HG03558 (cell line): Measurements from ENCODE around the gene ACOT7.

Experiments
- ATAC-seq: cut with Tn5 transposase; IDR thresholded peaks from one replicate; pipeline ENCODE4 v1.9.1; 2021; ENCODE audit warnings: moderate number of reproducible peaks; ENCODE audit not compliant: unreplicated experiment; ENCODE audit errors: extremely low read depth

ACOT7 gene

GRCh38 chr1:6259491-6260362 lies 133.8 kb downstream of the ACOT7 start:
- ATAC-seq: no peak

- no peak for ATAC-seq
Observed at GRCh38 chr1:6258675-6259074, 134.9 kb downstream of the ACOT7 start.

- no peak for ATAC-seq
Observed at GRCh38 chr1:6257541-6258069, 136.0 kb downstream of the ACOT7 start.

- ATAC-seq: no peak
Observed at GRCh38 chr1:6256645-6257044, 136.9 kb downstream of the ACOT7 start.

GRCh38 chr1:6254691-6255090 lies 138.9 kb downstream of the ACOT7 start:
- no peak for ATAC-seq

- ATAC-seq: no peak
Observed at GRCh38 chr1:6253380-6253779, 140.2 kb downstream of the ACOT7 start.

DNA sequence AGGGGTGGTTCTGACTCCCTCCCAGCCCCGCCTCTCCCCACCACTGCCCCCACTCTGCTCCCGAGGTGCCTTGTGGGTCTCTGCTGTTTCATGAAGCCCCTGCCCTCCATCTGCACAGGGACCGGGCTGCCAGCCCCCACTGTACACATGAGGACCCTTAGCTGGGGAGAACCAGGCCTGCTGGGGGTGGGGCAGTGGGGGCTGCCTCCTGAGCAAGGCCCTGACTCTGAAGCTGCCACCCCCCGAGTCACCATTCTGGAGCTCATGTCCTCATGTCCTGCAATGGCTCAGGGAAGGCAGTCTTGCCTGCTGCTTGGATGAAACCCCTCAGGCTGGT lies 141.2 kb downstream of the ACOT7 start:
- no peak for ATAC-seq

DNA sequence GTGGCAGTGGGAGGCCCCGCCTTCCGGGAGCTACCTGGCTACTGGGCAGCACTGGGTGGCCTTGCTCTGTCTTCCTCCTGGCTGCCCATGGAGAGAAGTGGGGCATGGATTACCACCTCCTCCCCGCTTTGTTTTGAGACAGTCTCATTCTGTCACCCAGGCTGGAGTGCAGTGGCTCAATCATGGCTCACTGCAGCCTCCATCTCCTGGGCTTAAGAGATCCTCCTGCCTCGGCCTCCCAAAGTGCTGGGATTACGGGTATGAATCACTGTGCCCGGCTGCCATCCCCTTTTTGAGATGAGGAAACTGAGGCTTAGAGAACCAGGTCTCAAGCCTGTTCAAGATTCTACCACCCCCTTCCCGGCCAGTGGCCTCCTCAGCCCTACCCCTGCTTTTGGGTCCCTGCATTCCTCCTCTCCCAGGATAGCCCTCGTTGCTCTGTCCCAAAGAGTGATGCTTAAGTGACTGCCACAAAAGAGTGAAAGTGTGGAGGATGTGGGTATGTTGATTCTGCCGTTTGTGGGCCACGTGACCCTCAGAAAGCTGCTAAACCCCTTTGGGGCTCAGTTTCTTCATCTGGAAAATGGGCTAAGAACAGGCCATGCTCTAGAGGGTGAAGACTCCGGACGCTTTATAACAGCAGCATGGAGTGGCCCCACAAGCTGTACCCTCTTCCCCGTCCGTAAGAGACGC lies 141.7 kb downstream of the ACOT7 start:
- no peak for ATAC-seq

DNA sequence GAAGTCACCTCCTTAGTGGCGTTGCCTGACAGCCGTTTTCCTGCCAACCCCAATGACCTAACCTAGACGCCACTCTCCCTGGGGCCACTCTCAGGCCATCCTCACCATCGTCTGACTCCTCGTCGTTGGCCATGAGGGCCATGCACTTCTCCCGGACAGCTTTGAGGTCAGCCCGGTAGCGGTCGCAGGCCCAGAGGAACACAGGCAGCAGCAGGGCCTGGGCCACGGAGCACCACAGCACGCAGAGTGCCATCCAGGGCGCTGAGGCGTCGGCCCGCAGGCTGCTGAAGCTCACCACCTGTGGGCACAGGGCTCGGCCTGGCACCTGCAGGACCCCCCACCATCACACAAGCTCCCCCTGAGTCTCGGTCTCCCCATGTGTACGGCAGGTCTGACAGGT lies 142.3 kb downstream of the ACOT7 start:
- no peak for ATAC-seq

DNA sequence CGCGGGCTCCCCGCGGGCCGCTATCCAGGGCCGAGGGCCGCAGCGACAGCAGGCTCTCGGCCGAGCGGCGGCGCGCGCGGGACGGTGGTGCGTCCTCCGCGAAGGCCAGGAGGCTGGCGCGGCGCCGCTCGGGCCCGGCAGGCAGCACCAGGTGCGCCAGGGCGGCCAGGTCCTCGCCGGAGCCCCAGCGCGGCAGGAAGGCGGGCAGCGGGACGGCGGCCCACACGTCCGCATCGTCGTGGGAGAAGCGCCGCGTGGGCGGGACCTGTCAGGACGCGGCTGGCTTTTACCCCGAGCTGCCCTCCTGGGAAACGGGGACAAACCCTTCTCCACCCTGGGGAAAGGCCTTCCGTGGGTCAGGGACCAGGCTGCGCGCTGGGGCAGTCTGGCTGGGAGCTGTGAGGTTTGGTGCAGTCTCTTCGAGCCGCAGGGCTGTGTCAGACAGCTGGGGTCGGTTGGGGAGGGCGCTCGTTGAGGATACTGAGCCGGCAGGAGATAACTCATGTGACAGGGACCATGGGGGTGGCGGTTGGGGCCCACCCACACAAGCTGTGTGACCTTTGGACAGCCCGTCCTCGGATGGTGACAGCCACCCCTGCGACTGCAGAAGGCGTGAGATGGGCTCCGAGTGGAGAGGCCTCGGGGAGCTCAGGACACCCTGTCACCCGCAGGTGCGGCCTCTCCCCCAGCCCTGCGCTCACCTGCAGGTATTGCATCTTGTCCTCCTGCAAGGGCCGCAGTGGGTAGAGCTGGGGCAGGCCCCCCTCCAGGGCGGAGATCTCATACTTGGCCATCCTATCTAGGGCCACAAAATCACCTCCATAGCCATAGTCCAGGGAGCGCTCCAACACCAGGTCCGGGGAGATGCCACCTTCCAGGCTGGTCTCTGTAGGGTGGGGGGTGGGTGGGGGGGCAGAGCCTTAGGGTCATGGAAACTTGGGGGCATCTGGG lies 143.6 kb downstream of the ACOT7 start:
- ATAC-seq: no peak

GRCh38 chr1:6248932-6249738 lies 144.4 kb downstream of the ACOT7 start:
- ATAC-seq: no peak

- no peak for ATAC-seq
Observed at GRCh38 chr1:6248161-6248776, 145.3 kb downstream of the ACOT7 start.

DNA sequence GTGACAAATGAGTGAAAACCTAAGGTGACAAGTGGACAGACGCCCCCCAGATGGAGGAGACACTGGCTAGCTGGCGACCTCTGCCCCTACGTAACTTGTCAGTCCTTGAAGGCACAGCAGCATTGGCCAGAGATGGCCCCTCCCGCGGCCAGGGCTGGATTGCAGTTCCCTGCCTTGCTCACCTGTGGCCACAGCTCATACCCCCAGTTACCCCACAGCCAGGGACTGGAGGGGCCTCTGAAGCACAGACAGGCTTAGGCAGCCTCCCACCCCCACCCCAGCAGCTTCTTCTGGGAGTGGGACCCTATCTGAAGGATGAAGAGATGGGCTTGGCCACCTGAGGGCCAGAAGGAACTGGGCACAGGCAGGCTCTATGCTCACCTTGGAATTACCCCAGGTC lies 145.9 kb downstream of the ACOT7 start:
- ATAC-seq: no peak

DNA sequence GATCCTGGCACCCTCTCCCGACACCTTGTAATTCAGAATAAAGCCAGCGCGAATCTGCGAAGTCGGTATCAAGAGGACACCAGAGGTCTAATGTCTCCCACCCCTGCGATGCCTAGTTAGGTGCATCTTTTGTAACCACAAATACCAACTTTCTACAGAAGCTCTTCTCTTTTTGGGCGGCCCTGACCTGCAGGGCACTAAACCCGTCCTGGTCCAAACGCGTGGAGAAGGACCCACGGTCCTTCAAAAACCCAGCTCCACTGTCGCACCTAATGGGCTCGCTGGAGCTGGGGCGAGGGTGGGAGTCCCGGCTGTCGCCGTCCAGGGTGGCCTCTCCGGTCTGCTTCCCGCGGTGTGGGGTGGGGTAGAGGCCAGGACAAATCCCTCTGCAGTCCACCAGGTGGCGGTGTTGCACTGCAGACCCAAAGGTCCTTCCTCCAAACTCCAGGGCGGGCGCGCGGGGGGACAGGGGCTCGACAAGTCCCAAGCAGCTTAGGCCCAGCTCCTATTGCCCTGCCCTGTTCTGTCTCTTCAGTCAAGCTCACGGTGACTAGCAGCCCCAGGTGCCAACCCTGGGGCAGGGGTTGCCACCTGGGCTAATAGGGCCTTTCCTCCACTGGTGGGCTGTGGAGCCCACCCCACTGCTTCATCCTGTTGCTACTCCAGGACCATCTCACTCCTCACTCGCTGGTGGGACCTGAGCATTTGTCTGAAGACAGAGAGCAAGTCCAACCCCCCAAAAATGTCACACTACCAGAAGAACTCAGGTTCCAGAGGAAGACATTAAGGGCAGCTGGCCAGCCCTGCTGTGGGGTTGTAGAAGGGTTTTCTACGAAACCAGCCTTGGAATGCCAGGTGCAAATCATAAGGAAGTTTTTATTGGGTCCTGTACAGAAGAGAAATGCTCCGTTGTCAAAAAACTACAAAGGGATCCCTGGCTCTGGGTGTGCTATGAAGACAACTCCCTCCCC lies 146.8 kb downstream of the ACOT7 start:
- ATAC-seq: no peak

DNA sequence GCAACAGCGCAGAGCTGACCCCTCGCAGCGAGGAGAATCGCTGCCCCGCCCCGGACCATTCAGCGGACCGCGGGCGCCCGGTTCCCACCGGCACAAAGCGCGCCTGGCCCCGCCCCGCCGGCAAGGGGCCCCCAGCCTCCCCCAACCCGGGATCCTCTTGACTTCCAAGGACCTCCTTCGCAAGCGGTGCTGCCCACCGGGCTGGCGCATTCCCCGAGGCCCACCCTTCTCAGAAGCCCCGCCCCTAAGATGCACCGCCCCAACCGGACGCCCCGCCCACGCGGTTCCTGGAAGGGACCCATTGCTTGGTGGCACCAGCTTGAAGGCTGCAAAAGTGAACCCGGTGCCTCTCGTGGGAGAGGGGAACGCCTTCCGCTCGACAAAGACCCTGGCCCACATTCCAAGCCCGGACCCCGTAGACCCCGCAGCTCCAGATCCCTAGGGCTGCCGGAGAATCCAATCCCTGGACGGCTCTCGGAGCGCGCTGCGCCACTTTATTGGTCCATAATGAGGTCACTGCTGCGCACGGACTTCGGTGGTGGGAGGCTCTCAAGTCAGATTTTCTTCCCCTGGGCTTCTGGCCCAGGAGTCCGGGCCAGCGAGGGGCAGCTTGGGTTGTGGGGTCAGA lies 147.6 kb downstream of the ACOT7 start:
- ATAC-seq: no peak

GRCh38 chr1:6245086-6245868 lies 148.3 kb downstream of the ACOT7 start:
- ATAC-seq: no peak
